PC-3 (cell line): ENCODE results near the gene RBMS3.

Experiments
- EZH2 ChIP-seq: fragments of 300-600 bp; sonication (generic); IDR thresholded peaks from one replicate; pipeline ENCODE4 v1.6.1; 2017; ENCODE audit warnings: antibody characterized with exemption, mild to moderate bottlenecking, low read length; ENCODE audit not compliant: unreplicated experiment
- TF ChIP-seq, protein P1 (sequence below): fragments of 300-600 bp; sonication (generic); conservative IDR thresholded peaks from 2 replicates; pipeline ENCODE4 v1.5.1; 2017; ENCODE audit warnings: antibody characterized with exemption, low read depth, mild to moderate bottlenecking, low read length

GRCh38 chr3:29696311-29696710 is 415.4 kb downstream of the RBMS3 start:
- TF ChIP-seq, protein P1, sequence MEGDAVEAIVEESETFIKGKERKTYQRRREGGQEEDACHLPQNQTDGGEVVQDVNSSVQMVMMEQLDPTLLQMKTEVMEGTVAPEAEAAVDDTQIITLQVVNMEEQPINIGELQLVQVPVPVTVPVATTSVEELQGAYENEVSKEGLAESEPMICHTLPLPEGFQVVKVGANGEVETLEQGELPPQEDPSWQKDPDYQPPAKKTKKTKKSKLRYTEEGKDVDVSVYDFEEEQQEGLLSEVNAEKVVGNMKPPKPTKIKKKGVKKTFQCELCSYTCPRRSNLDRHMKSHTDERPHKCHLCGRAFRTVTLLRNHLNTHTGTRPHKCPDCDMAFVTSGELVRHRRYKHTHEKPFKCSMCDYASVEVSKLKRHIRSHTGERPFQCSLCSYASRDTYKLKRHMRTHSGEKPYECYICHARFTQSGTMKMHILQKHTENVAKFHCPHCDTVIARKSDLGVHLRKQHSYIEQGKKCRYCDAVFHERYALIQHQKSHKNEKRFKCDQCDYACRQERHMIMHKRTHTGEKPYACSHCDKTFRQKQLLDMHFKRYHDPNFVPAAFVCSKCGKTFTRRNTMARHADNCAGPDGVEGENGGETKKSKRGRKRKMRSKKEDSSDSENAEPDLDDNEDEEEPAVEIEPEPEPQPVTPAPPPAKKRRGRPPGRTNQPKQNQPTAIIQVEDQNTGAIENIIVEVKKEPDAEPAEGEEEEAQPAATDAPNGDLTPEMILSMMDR = no peak
- TF ChIP-seq EZH2 = no peak
